Endothelial cell (in vitro differentiated cells): ENCODE measurements around the gene TMC3. TPM values are rescaled to one million over a fixed set of nuclear protein-coding genes. Genes with fewer than 3 reads are reported as not detected.
A peak's percentile ranks its signal among the peaks of the same experiment; 100 is the strongest.

ENCODE experiments used
- DNase-seq: peaks from one replicate; pipeline ENCODE4 v3.0.0; 2021; ENCODE audit warnings: low spot score
- H3K27ac Mint-ChIP-seq: one replicate; pipeline ENCODE4 v1.8.0; 2021; ENCODE audit warnings: mixed read lengths, inconsistent platforms; ENCODE audit not compliant: unreplicated experiment
- H3K27me3 Mint-ChIP-seq: one replicate; pipeline ENCODE4 v1.8.0; 2021; ENCODE audit warnings: mild to moderate bottlenecking, moderate library complexity, mixed read lengths, inconsistent platforms; ENCODE audit not compliant: unreplicated experiment
- H3K36me3 Mint-ChIP-seq: one replicate; pipeline ENCODE4 v1.8.0; 2021; ENCODE audit warnings: mild to moderate bottlenecking, low read depth, mixed read lengths, inconsistent platforms; ENCODE audit not compliant: unreplicated experiment
- H3K4me1 Mint-ChIP-seq: one replicate; pipeline ENCODE4 v1.8.0; 2021; ENCODE audit warnings: mild to moderate bottlenecking, mixed read lengths, inconsistent platforms; ENCODE audit not compliant: unreplicated experiment
- H3K4me3 Mint-ChIP-seq: one replicate; pipeline ENCODE4 v1.8.0; 2021; ENCODE audit warnings: mild to moderate bottlenecking, mixed read lengths, inconsistent platforms; ENCODE audit not compliant: unreplicated experiment
- H3K9me3 Mint-ChIP-seq: one replicate; pipeline ENCODE4 v1.8.0; 2021; ENCODE audit warnings: mixed read lengths, inconsistent platforms; ENCODE audit not compliant: unreplicated experiment
- CTCF ChIP-seq: fragments of 200-600 bp; sonication (generic); IDR thresholded peaks from one replicate; pipeline ENCODE4 v1.5.0; 2021; ENCODE audit warnings: antibody characterized with exemption; ENCODE audit not compliant: unreplicated experiment
- total RNA-seq: library from RNA; stranded (reverse); fragmentation: NEBNext Ultra II Directional; extraction: Animal tissue kit (Norgen Biotek cat#: 25700); gene quantifications from one replicate; pipeline ENCODE4 v1.2.1, GENCODE V29; 2021; ENCODE audit not compliant: unreplicated experiment

Gene TMC3
- total RNA-seq, 1 donor from 2014 or later = not detected

GRCh38 chr15:81321667-81322066, 52.3 kb downstream of the TMC3 start:
- Mint-ChIP-seq H3K4me3 (no peak overlapping the region), H3K9me3 (no peaks in the 10 kb centered on the region), H3K4me1 (peaks cover 7% of the 10 kb centered on the region), H3K36me3 (peaks cover 5% of the 10 kb centered on the region), H3K27me3 (no peaks in the 10 kb centered on the region), H3K27ac (no peak overlapping the region)
- no peak for TF ChIP-seq CTCF
- no peak for DNase-seq

- no peak overlapping the region for H3K27ac Mint-ChIP-seq
- H3K36me3 Mint-ChIP-seq = peaks cover 12% of the 10 kb centered on the region
- no peak for DNase-seq
- no peak overlapping the region for H3K4me3 Mint-ChIP-seq
- H3K4me1 Mint-ChIP-seq = no peaks in the 10 kb centered on the region
- TF ChIP-seq CTCF = no peak
- peaks cover 3% of the 10 kb centered on the region for H3K27me3 Mint-ChIP-seq
- no peaks in the 10 kb centered on the region for H3K9me3 Mint-ChIP-seq
These were observed 56.4 kb downstream of the TMC3 start for GRCh38 chr15:81317642-81318017.

GRCh38 chr15:81316267-81316666, 57.7 kb downstream of the TMC3 start:
- Mint-ChIP-seq H3K4me1 (no peaks in the 10 kb centered on the region), H3K9me3 (no peaks in the 10 kb centered on the region), H3K27me3 (peaks cover 3% of the 10 kb centered on the region), H3K4me3 (peak overlapping the region; percentile 44), H3K27ac (peak overlapping the region; percentile 68), H3K36me3 (peaks cover 21% of the 10 kb centered on the region)
- no peak for TF ChIP-seq CTCF
- DNase-seq = no peak

GRCh38 chr15:81315452-81316175, 58.4 kb downstream of the TMC3 start:
- DNase-seq = no peak
- Mint-ChIP-seq H3K4me1 (no peaks in the 10 kb centered on the region), H3K27me3 (peaks cover 3% of the 10 kb centered on the region), H3K9me3 (no peaks in the 10 kb centered on the region), H3K27ac (peak overlapping the region; percentile 68), H3K36me3 (peaks cover 21% of the 10 kb centered on the region), H3K4me3 (peak overlapping the region; percentile 44)
- TF ChIP-seq CTCF = no peak

GRCh38 chr15:81314378-81314777, 59.6 kb downstream of the TMC3 start:
- H3K27me3 Mint-ChIP-seq = peaks cover 3% of the 10 kb centered on the region
- no peak overlapping the region for H3K4me3 Mint-ChIP-seq
- DNase-seq = no peak
- peaks cover 24% of the 10 kb centered on the region for H3K36me3 Mint-ChIP-seq
- H3K4me1 Mint-ChIP-seq = no peaks in the 10 kb centered on the region
- H3K9me3 Mint-ChIP-seq = no peaks in the 10 kb centered on the region
- no peak for TF ChIP-seq CTCF
- H3K27ac Mint-ChIP-seq = peak overlapping the region; percentile 66
